Fibroblast of lung (primary cell): Measurements from ENCODE around the gene ACSF2. TPM values are rescaled to one million over a fixed set of nuclear protein-coding genes. Genes with fewer than 3 reads are reported as not detected.

Experiments used
- DNase-seq, 2 donors: peaks; one replicate each; pipeline versions ENCODE4 v3.0.0 to v3.0.0-alpha.2; 2010; ENCODE audit warnings: low read depth in 2 of 2
- H2AFZ ChIP-seq: 2 replicates; pipeline ENCODE4 v1.5.1; 2012; ENCODE audit warnings: low read length, control low read depth, inconsistent platforms
- H3K27ac ChIP-seq: 2 replicates; pipeline ENCODE4 v1.5.1; 2011; ENCODE audit warnings: low read length, control low read depth; ENCODE audit not compliant: insufficient read depth
- H3K27me3 ChIP-seq: 2 replicates; pipeline ENCODE4 v1.5.1; 2011; ENCODE audit warnings: mild to moderate bottlenecking, low read length; ENCODE audit not compliant: control insufficient read depth, insufficient read depth
- H3K36me3 ChIP-seq: 2 replicates; pipeline ENCODE4 v1.5.1; 2011; ENCODE audit warnings: low read length; ENCODE audit not compliant: control insufficient read depth, insufficient read depth
- H3K4me1 ChIP-seq: 2 replicates; pipeline ENCODE4 v1.5.1; 2011; ENCODE audit warnings: low read length; ENCODE audit not compliant: control insufficient read depth, insufficient read depth; ENCODE audit errors: extremely low read depth
- H3K4me2 ChIP-seq: 2 replicates; pipeline ENCODE4 v1.5.1; 2011; ENCODE audit warnings: low read length, control low read depth; ENCODE audit not compliant: insufficient read depth; ENCODE audit errors: extremely low read depth
- H3K4me3 ChIP-seq, 4 experiments: fragments of 200-600 bp in 1 of 4; sonication (generic) in 1 of 4; replicated peaks in 1 of 4; 2 replicates each; pipeline ENCODE4 v1.5.1; 2011 to 2016; ENCODE audit warnings: low read length in 4 of 4, low read depth in 3 of 4, mild to moderate bottlenecking in 3 of 4, control low read depth in 2 of 4, inconsistent platforms in 1 of 4, mixed read lengths in 1 of 4; ENCODE audit not compliant: insufficient read depth in 1 of 4; ENCODE audit errors: control extremely low read depth in 1 of 4
- H3K79me2 ChIP-seq: 2 replicates; pipeline ENCODE4 v1.5.1; 2012; ENCODE audit warnings: mild to moderate bottlenecking, low read length, inconsistent platforms; ENCODE audit not compliant: control insufficient read depth, insufficient read depth
- H3K9ac ChIP-seq: 2 replicates; pipeline ENCODE4 v1.5.1; 2011; ENCODE audit warnings: mild to moderate bottlenecking, low read length, control low read depth; ENCODE audit not compliant: insufficient read depth
- H3K9me3 ChIP-seq: 2 replicates; pipeline ENCODE4 v1.5.1; 2012; ENCODE audit warnings: low read depth, low read length; ENCODE audit not compliant: control insufficient read depth, insufficient read depth
- H4K20me1 ChIP-seq: 2 replicates; pipeline ENCODE4 v1.5.1; 2011; ENCODE audit warnings: low read length; ENCODE audit not compliant: control insufficient read depth, insufficient read depth; ENCODE audit errors: extremely low read depth
- EZH2 ChIP-seq: IDR thresholded peaks from 2 replicates; pipeline ENCODE4 v1.5.1; 2012; ENCODE audit warnings: low read length, control low read depth, mild to moderate bottlenecking; ENCODE audit errors: missing control alignments
- polyA plus RNA-seq, 2 donors: library from polyadenylated mRNA; depleted of rRNA in 1 of 2; stranded (reverse) in 1 of 2; unstranded in 1 of 2; fragments of >200 nt; gene quantifications; 2 replicates each; pipeline ENCODE4 v1.2.1, GENCODE V29; 2011 to 2012; ENCODE audit warnings: missing spikeins in 1 of 2
- total RNA-seq: library from RNA; depleted of rRNA; stranded (reverse); fragments of >200 nt; gene quantifications from 2 replicates; pipeline ENCODE4 v1.2.1, GENCODE V29; 2014
- TF ChIP-seq, protein P1 (sequence below), 2 donors: IDR thresholded peaks in 1 of 2; conservative IDR thresholded peaks in 1 of 2; 1 replicate in 1 of 2; 2 replicates in 1 of 2; pipeline ENCODE4 v1.5.1; 2011 to 2012; ENCODE audit warnings: low read length in 2 of 2, control low read depth in 1 of 2, inconsistent platforms in 1 of 2, low read depth in 1 of 2, mild to moderate bottlenecking in 1 of 2

The ACSF2 gene
- total and polyA plus RNA-seq, 2 donors (not counting 1 experiment from before 2014, with no cell fraction given) = 16.5 to 23.6 TPM

DNA sequence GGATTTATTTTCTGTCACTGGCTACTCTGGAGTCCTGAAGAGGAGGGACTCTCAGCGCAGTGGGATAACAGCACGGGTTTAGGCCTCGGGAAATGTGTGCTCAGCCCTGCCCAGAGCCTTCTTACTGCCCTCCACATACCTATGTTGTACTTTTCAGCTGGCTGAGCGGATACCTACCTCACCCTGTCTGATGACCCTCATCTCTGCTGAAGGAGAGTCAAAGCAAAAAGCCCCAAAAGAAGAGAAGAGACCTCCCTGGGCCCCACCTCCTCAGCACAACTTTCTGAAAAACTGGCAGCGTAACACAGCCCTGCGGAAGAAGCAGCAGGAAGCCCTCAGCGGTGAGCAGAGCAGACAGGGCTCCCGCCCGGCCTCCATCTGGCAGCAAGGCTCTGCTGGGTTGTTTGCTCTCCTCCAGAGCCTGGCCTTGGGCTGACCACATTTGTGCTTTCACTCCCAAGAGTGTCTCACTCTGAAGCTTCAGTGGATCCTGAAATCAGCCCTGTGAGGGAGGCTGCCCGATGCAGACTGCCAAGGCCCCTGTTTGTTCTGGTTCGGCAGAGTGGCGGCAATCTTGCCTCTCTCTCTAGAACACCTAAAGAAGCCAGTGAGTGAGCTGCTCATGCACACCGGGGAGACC lies 92.5 kb downstream of the ACSF2 start:
- H2AFZ ChIP-seq = no peak overlapping the region
- H3K27ac ChIP-seq = no peak overlapping the region
- no peaks in the 10 kb centered on the region for H4K20me1 ChIP-seq
- H3K79me2 ChIP-seq = no peaks in the 10 kb centered on the region
- peaks cover 3% of the 10 kb centered on the region for H3K27me3 ChIP-seq
- no peak overlapping the region for H3K9ac ChIP-seq
- no peak for DNase-seq
- H3K4me2 ChIP-seq = no peak overlapping the region
- TF ChIP-seq EZH2 = no peak
- TF ChIP-seq, protein P1, sequence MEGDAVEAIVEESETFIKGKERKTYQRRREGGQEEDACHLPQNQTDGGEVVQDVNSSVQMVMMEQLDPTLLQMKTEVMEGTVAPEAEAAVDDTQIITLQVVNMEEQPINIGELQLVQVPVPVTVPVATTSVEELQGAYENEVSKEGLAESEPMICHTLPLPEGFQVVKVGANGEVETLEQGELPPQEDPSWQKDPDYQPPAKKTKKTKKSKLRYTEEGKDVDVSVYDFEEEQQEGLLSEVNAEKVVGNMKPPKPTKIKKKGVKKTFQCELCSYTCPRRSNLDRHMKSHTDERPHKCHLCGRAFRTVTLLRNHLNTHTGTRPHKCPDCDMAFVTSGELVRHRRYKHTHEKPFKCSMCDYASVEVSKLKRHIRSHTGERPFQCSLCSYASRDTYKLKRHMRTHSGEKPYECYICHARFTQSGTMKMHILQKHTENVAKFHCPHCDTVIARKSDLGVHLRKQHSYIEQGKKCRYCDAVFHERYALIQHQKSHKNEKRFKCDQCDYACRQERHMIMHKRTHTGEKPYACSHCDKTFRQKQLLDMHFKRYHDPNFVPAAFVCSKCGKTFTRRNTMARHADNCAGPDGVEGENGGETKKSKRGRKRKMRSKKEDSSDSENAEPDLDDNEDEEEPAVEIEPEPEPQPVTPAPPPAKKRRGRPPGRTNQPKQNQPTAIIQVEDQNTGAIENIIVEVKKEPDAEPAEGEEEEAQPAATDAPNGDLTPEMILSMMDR (conservative IDR thresholded peaks at IDR 0.05 in 1 of 2, IDR thresholded peaks at IDR 0.05 in 1 of 2; ENCODE audit: low read depth in 1 of 2, low read length in 2 of 2) = no peak
- H3K4me1 ChIP-seq = no peaks in the 10 kb centered on the region
- no peak overlapping the region for H3K4me3 ChIP-seq
- H3K36me3 ChIP-seq = no peaks in the 10 kb centered on the region
- no peaks in the 10 kb centered on the region for H3K9me3 ChIP-seq

DNA sequence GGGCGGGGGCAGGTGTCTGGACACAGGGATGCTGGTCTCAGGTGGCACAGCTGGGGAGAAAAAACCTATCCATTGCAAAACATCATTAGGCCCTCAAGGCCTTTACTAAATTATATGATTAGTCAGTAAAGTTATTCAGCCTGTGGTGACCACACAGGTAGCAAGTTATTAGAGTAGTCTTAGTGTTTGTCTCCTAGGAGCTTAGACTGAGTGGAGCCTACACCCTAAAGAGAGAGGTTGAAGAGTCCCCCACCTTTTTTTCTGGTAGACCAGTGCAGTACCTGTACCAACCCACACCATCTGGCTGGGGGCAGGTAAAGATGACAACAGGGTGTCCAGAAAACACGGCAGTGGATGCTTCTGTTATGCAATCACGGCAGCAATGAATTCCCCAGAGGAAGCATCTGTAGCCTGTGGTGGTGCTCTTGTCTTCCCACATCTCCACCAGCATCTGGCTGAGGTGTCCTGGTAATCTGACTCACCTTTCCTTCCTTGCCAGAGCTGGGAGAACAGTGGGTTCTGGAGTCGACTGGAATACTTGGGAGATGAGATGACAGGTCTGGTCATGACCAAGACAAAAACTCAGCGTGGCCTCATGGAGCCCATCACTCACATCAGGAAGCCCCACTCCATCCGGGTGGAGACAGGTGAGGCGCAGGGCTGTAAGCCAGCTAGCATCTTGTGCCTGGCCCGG lies 93.3 kb downstream of the ACSF2 start:
- H3K79me2 ChIP-seq = no peaks in the 10 kb centered on the region
- H3K27me3 ChIP-seq = peaks cover 8% of the 10 kb centered on the region
- H3K36me3 ChIP-seq = no peaks in the 10 kb centered on the region
- TF ChIP-seq, protein P1 (conservative IDR thresholded peaks at IDR 0.05 in 1 of 2, IDR thresholded peaks at IDR 0.05 in 1 of 2; ENCODE audit: low read depth in 1 of 2, low read length in 2 of 2) = no peak
- TF ChIP-seq EZH2 = no peak
- no peak overlapping the region for H3K4me3 ChIP-seq
- no peaks in the 10 kb centered on the region for H3K9me3 ChIP-seq
- no peak overlapping the region for H3K4me2 ChIP-seq
- no peak for DNase-seq
- no peak overlapping the region for H3K27ac ChIP-seq
- H3K9ac ChIP-seq = no peak overlapping the region
- no peak overlapping the region for H2AFZ ChIP-seq
- no peaks in the 10 kb centered on the region for H4K20me1 ChIP-seq
- H3K4me1 ChIP-seq = no peaks in the 10 kb centered on the region

DNA sequence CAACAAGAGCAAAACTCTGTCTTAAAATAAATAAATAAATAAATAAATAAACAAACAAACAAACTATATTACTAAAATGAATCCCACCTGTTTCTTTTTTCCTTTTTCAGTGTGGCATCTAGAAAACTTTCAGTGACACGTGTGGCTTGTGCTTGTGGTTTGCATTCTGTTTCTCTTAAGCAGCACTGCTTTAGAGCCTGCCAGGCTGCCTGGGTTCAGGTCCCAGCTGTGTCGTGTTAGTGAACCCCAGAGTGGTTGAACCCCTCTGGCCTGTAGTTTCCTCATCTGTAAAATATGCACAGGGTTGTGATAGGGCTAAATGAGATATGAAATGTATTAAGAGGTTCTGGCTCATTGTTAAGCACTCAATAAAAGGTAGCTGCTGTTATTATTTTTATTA lies 94.5 kb downstream of the ACSF2 start:
- Histone ChIP-seq H3K79me2 (no peaks in the 10 kb centered on the region), H3K4me1 (no peaks in the 10 kb centered on the region), H3K9ac (no peak overlapping the region), H4K20me1 (no peaks in the 10 kb centered on the region), H3K4me2 (no peak overlapping the region), H2AFZ (no peak overlapping the region), H3K27ac (no peak overlapping the region), H3K36me3 (no peaks in the 10 kb centered on the region), H3K27me3 (peaks cover 8% of the 10 kb centered on the region), H3K9me3 (no peaks in the 10 kb centered on the region), H3K4me3 (no peak overlapping the region)
- TF ChIP-seq, protein P1 (conservative IDR thresholded peaks at IDR 0.05 in 1 of 2, IDR thresholded peaks at IDR 0.05 in 1 of 2; ENCODE audit: low read depth in 1 of 2, low read length in 2 of 2) = no peak
- no peak for TF ChIP-seq EZH2
- no peak for DNase-seq
